Hepatocyte (in vitro differentiated cells): ENCODE measurements around the gene ZMIZ1. TPM values are rescaled to one million over a fixed set of nuclear protein-coding genes. Genes with fewer than 3 reads are reported as not detected.

Experiments
- DNase-seq: peaks from one replicate; pipeline ENCODE4 v3.0.0-alpha.2; 2016; ENCODE audit warnings: low spot score
- H2AFZ ChIP-seq: fragments of 200-600 bp; sonication (generic); 2 replicates; pipeline ENCODE4 v1.6.0; 2016; ENCODE audit warnings: antibody characterized with exemption, mild to moderate bottlenecking
- H3K27ac ChIP-seq: fragments of 200-600 bp; sonication (generic); 2 replicates; pipeline ENCODE4 v1.5.1; 2016; ENCODE audit warnings: mild to moderate bottlenecking
- H3K27me3 ChIP-seq: fragments of 200-600 bp; sonication (generic); 2 replicates; pipeline ENCODE4 v1.6.1; 2016
- H3K36me3 ChIP-seq: fragments of 200-600 bp; sonication (generic); replicated peaks from 2 replicates; pipeline ENCODE4 v1.5.1; 2016; ENCODE audit warnings: low read depth; ENCODE audit not compliant: insufficient read depth
- H3K4me1 ChIP-seq: fragments of 200-600 bp; sonication (generic); 2 replicates; pipeline ENCODE4 v1.5.1; 2016; ENCODE audit warnings: mild to moderate bottlenecking, moderate library complexity; ENCODE audit not compliant: insufficient read depth
- H3K4me2 ChIP-seq: fragments of 200-600 bp; sonication (generic); 2 replicates; pipeline ENCODE4 v1.6.0; 2016
- H3K4me3 ChIP-seq: fragments of 200-600 bp; sonication (generic); 2 replicates; pipeline ENCODE4 v1.5.1; 2016; ENCODE audit warnings: mild to moderate bottlenecking
- H3K79me2 ChIP-seq: fragments of 200-600 bp; sonication (generic); 2 replicates; pipeline ENCODE4 v1.6.0; 2017; ENCODE audit warnings: mild to moderate bottlenecking
- H3K9me2 ChIP-seq: fragments of 200-600 bp; sonication (generic); replicated peaks from 2 replicates; pipeline ENCODE4 v1.6.0; 2017; ENCODE audit warnings: mild to moderate bottlenecking; ENCODE audit not compliant: insufficient read depth
- H3K9me3 ChIP-seq: fragments of 200-600 bp; sonication (generic); 2 replicates; pipeline ENCODE4 v1.5.1; 2016; ENCODE audit warnings: low read depth, mild to moderate bottlenecking
- H4K20me1 ChIP-seq: fragments of 200-600 bp; sonication (generic); 2 replicates; pipeline ENCODE4 v1.6.0; 2016; ENCODE audit warnings: mild to moderate bottlenecking; ENCODE audit not compliant: insufficient read depth, poor library complexity, severe bottlenecking
- CTCF ChIP-seq: fragments of 200-600 bp; sonication (generic); IDR thresholded peaks from 2 replicates; pipeline ENCODE4 v1.5.1; 2016; ENCODE audit warnings: antibody characterized with exemption, mild to moderate bottlenecking; ENCODE audit not compliant: poor library complexity
- EZH2 ChIP-seq: fragments of 200-600 bp; sonication (generic); IDR thresholded peaks from 2 replicates; pipeline ENCODE4 v1.6.1; 2016; ENCODE audit warnings: antibody characterized with exemption, mild to moderate bottlenecking, borderline replicate concordance
- EZH2phosphoT487 ChIP-seq: fragments of 200-600 bp; sonication (generic); IDR thresholded peaks from one replicate; pipeline ENCODE4 v1.6.1; 2018; ENCODE audit warnings: antibody characterized with exemption, mild to moderate bottlenecking, low read depth, moderate library complexity; ENCODE audit not compliant: unreplicated experiment, severe bottlenecking
- WGBS: methylation state at CpG from one replicate; pipeline ENCODE4 v1.1.6; 2016; ENCODE audit warnings: low lambda C conversion rate; ENCODE audit errors: missing lambda C conversion rate; 5-methylcytosine and 5-hydroxymethylcytosine counted together
- polyA plus RNA-seq: library from polyadenylated mRNA; unstranded; fragments of >200 nt; fragmentation: Nextera tagmentation; extraction: Ambion mirVana; gene quantifications from 2 replicates; pipeline ENCODE4 v1.2.1, GENCODE V29; 2016
- total RNA-seq: library from RNA; depleted of rRNA; stranded (reverse); fragments of >200 nt; gene quantifications from 2 replicates; pipeline ENCODE4 v1.2.3, GENCODE V29; 2014

The ZMIZ1 gene
- total and polyA plus RNA-seq, 2 experiments from 2014 or later = 30.9 to 32.4 TPM

- Histone ChIP-seq H4K20me1 (peaks cover 48% of the 10 kb centered on the region), H3K9me2 (no peaks in the 10 kb centered on the region), H3K4me1 (peaks cover 60% of the 10 kb centered on the region), H3K27me3 (no peaks in the 10 kb centered on the region), H3K4me3 (no peak overlapping the region), H2AFZ (no peak overlapping the region), H3K79me2 (peaks cover 71% of the 10 kb centered on the region), H3K4me2 (peak overlapping the region; percentile 37), H3K27ac (peak overlapping the region; percentile 84), H3K9me3 (no peaks in the 10 kb centered on the region), H3K36me3 (no peaks in the 10 kb centered on the region)
- 77% methylated on average over 7 of the region's 7 CpGs for WGBS
- no peak for TF ChIP-seq CTCF
- TF ChIP-seq EZH2phosphoT487 = no peak
- TF ChIP-seq EZH2 = no peak
- no peak for DNase-seq
Observed at GRCh38 chr10:79186486-79187120, 117.8 kb downstream of the ZMIZ1 start.

- Histone ChIP-seq H3K9me2 (no peaks in the 10 kb centered on the region), H2AFZ (no peak overlapping the region), H4K20me1 (peaks cover 42% of the 10 kb centered on the region), H3K4me3 (no peak overlapping the region), H3K4me1 (peaks cover 52% of the 10 kb centered on the region), H3K36me3 (no peaks in the 10 kb centered on the region), H3K27ac (peak overlapping the region; percentile 1), H3K4me2 (no peak overlapping the region), H3K79me2 (peaks cover 71% of the 10 kb centered on the region), H3K9me3 (no peaks in the 10 kb centered on the region), H3K27me3 (no peaks in the 10 kb centered on the region)
- DNase-seq = no peak
- no peak for TF ChIP-seq CTCF
- TF ChIP-seq EZH2phosphoT487 = no peak
- TF ChIP-seq EZH2 = no peak
- WGBS = 92% methylated on average over 15 of the region's 15 CpGs
Observed at GRCh38 chr10:79187121-79187940, 118.6 kb downstream of the ZMIZ1 start.

GRCh38 chr10:79188154-79188965 is 119.6 kb downstream of the ZMIZ1 start:
- Histone ChIP-seq H3K9me2 (no peaks in the 10 kb centered on the region), H2AFZ (no peak overlapping the region), H3K27me3 (no peaks in the 10 kb centered on the region), H3K4me2 (no peak overlapping the region), H3K9me3 (no peaks in the 10 kb centered on the region), H3K4me3 (no peak overlapping the region), H3K79me2 (peaks cover 80% of the 10 kb centered on the region), H3K36me3 (no peaks in the 10 kb centered on the region), H3K27ac (peak overlapping the region; percentile 41), H3K4me1 (peaks cover 43% of the 10 kb centered on the region), H4K20me1 (peaks cover 33% of the 10 kb centered on the region)
- DNase-seq = peak; percentile 56
- TF ChIP-seq CTCF (no peak), EZH2phosphoT487 (no peak), EZH2 (no peak)
- WGBS = 54% methylated on average over 14 of the region's 14 CpGs
